NCI-H2227 treated with DMSO at 0.1 percent for 48 hours (cell line): ENCODE data around the gene MICAL3.
A peak's percentile ranks its signal among the peaks of the same experiment; 100 is the strongest.
"Not testable (repeated sequence)": the region's sequence is repeated elsewhere in the genome, so short reads cannot be mapped to it uniquely, and the experiment has no call there.

Experiments used
- DNase-seq: peaks from one replicate; lab custom pipeline; 2025; lab: John Stamatoyannopoulos, UW

Gene MICAL3

GRCh38 chr22:17779286-17780115 lies 244.9 kb downstream of the MICAL3 start:
- no peak for DNase-seq

- DNase-seq, result no peak
Measured at GRCh38 chr22:17778412-17778976, 245.9 kb downstream of the MICAL3 start.

- no peak for DNase-seq
Measured at GRCh38 chr22:17777717-17778044, 246.7 kb downstream of the MICAL3 start.

- DNase-seq, result no peak
Measured at GRCh38 chr22:17777005-17777716, 247.2 kb downstream of the MICAL3 start.

GRCh38 chr22:17775781-17776465 lies 248.4 kb downstream of the MICAL3 start:
- no peak for DNase-seq

- DNase-seq, result no peak
Measured at GRCh38 chr22:17774926-17775685, 249.3 kb downstream of the MICAL3 start.

- peak; percentile 3 for DNase-seq
Measured at GRCh38 chr22:17774206-17774925, 250.0 kb downstream of the MICAL3 start, which contains the start of gene BID. Gene BID (minus strand): TSS chr22:17774469. CDS start chr22:17750116, 24,353 bp downstream.

- peak; percentile 36 for DNase-seq
Measured at GRCh38 chr22:17773606-17774205, 250.7 kb downstream of the MICAL3 start.

GRCh38 chr22:17772958-17773605 lies 251.3 kb downstream of the MICAL3 start:
- DNase-seq, result no peak

GRCh38 chr22:17772249-17772957 lies 252.0 kb downstream of the MICAL3 start:
- no peak for DNase-seq

GRCh38 chr22:17770180-17771077 lies 253.9 kb downstream of the MICAL3 start:
- no peak for DNase-seq

- no peak for DNase-seq
Measured at GRCh38 chr22:17769716-17770082, 254.7 kb downstream of the MICAL3 start.

- no peak for DNase-seq
Measured at GRCh38 chr22:17769013-17769715, 255.2 kb downstream of the MICAL3 start.

- DNase-seq, result no peak
Measured at GRCh38 chr22:17767233-17768065, 256.9 kb downstream of the MICAL3 start.

- not testable (repeated sequence) for DNase-seq
Measured at GRCh38 chr22:17764852-17765251, 259.5 kb downstream of the MICAL3 start.

- DNase-seq, result no peak
Measured at GRCh38 chr22:17764036-17764435, 260.3 kb downstream of the MICAL3 start.

- DNase-seq, result not testable (repeated sequence)
Measured at GRCh38 chr22:17763442-17763841, 260.9 kb downstream of the MICAL3 start.
